GM21529 (cell line): ENCODE data around the gene KIF5A.
"Not testable (repeated sequence)": the region's sequence is repeated elsewhere in the genome, so short reads cannot be mapped to it uniquely, and the experiment has no call there.

ENCODE experiments used
- ATAC-seq: cut with Tn5 transposase; IDR thresholded peaks from one replicate; pipeline ENCODE4 v1.9.1; 2021; ENCODE audit not compliant: unreplicated experiment

The KIF5A gene

DNA sequence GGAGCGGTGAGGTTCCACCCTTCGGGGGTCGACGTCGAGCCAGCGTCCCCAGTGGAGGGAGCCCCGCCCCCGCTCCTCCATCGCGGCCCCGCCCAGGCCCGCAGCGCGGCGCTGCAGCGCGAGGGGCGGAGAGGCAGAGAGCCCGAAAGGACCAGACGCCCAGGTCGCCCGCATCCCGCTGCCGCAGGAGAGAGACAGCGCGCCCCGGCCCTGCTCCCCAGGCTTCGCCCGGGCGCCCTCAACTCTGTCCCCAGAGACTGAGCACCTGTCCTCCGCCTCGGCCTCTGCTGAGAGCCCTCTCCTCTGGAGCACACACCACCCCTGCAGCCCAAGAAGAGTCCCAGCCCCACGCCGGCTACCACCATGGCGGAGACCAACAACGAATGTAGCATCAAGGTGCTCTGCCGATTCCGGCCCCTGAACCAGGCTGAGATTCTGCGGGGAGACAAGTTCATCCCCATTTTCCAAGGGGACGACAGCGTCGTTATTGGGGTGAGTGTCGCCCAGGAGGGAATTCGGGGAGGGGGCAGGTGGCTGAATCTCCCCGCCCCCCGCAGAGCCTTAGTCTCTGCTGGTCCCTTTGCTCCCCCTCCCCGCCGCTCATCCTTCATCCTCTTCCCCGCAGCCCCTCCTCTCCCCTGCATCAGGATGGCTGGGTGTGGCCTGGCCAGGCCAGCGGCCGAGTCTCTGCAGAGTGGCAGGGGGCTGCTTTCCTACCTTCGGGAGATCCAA is at the start of gene KIF5A:
Gene KIF5A, plus strand, starts transcription at position 136 of the 732 bp plus-strand sequence. Its CDS starts 228 bp downstream, at position 364.
- no peak for ATAC-seq

DNA sequence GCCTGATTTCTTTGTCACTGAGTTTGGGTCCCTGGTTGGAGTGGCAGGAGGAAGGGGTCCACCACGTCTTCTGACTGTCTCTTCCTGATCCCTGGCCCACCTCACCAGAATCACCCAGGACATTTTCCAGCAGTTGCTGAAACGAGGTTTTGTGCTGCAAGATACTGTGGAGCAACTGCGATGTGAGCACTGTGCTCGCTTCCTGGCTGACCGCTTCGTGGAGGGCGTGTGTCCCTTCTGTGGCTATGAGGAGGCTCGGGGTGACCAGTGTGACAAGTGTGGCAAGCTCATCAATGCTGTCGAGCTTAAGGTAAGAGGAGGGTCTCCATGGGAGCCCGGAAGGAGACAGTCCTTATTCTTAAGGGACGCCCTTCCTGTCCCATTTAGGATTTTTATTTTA is 49.6 kb upstream of the KIF5A start:
- no peak for ATAC-seq

DNA sequence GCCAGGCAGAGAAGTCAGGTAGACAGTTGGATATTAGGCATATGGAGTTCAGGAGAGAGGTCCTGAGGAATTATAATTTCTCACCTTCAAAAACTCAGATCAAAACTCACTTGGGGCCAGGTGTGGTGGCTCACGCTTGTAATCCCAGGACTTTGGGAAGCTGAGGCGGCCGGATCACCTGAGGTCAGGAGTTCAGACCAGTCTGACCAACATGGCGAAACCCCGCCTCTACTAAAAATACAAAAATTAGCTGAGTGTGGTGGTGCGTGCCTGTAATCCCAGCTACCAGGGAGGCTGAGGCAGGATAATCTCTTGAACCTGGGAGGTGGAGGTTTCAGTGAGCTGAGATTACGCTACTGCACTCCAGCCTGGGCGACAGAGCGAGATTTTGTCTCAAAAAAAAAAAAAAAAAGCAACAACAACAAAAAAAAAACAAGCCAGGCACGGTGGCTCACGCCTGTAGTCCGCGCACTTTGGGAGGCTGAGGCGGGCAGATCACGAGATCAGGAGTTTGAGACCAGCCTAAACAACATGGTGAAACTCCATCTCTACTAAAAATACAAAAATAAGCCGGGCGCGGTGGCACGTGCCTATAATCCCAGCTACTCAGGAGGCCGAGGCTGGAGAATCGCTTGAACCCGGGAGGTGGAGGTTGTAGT is 47.4 kb upstream of the KIF5A start:
- not testable (repeated sequence) for ATAC-seq

DNA sequence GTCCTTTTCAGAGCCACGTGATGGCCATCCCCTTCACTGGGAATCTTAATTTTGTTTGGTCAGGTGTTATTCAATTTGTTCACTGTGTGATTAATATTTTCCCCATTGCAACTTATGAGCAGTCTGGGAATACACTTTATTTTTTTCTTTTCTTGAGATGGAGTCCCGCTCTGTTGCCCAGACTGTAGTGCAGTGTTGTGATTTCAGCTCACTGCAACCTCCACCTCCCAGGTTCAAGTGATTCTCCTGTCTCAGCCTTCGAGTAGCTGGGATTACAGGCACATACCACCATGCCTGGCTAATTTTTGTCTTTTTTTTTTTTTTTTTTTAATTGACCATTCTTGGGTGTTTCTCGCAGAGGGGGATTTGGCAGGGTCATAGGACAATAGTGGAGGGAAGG is 43.3 kb upstream of the KIF5A start:
- not testable (repeated sequence) for ATAC-seq

DNA sequence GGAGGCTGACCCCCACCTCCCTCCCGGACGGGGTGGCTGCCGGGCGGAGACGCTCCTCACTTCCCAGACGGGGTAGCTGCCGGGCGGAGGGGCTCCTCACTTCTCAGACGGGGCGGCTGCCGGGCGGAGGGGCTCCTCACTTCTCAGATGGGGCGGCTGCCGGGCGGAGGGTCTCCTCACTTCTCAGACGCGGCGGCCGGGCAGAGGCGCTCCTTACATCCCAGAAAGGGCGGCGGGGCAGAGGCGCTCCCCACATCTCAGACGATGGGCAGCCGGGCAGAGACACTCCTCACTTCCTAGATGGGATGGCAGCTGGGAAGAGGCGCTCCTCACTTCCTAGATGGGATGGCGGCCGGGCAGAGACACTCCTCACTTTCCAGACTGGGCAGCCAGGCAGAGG is 42.0 kb upstream of the KIF5A start:
- not testable (repeated sequence) for ATAC-seq

DNA sequence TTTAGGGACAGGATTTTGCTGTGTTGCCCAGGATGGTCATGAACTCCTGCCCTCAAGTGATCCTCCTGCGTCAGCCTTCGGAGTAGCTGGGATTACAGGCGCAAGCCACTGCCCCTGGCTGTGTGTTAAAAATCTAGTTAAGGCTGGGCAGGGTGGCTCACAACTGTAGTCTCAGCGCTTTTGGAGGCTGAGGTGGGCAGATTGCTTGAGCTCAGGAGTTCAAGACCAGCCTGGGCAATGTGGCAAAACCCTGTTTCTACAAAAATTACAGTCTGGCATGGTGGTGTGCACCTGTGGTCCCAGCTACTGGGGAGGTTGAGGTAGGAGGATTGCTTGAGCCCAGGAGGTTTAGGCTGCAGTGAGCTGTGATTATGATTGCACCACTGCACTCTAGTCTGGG is 38.7 kb upstream of the KIF5A start:
- no peak for ATAC-seq

DNA sequence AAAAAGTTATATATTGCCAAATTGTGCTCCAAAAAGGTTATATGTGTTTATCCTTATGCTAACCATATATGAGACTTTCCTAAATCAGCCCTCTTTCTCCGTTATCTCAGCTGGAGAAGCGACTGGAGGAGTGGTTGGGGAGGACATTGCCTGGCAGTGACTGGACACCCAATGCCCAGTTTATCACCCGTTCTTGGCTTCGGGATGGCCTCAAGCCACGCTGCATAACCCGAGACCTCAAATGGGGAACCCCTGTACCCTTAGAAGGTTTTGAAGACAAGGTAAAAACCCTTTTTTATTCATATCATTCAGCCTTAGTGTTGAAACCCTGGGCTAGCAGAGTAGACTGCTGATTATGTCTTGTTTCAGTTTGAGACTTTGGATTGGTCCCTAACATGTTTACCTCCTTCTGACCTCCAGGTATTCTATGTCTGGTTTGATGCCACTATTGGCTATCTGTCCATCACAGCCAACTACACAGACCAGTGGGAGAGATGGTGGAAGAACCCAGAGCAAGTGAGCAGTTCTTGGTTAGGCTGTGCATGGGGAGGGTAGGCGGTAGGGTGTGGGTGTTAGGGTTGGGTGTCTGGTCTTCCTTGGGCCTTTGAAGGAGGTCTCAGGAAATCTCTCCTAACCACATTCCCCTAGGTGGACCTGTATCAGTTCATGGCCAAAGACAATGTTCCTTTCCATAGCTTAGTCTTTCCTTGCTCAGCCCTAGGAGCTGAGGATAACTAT is 38.1 kb upstream of the KIF5A start:
- no peak for ATAC-seq

DNA sequence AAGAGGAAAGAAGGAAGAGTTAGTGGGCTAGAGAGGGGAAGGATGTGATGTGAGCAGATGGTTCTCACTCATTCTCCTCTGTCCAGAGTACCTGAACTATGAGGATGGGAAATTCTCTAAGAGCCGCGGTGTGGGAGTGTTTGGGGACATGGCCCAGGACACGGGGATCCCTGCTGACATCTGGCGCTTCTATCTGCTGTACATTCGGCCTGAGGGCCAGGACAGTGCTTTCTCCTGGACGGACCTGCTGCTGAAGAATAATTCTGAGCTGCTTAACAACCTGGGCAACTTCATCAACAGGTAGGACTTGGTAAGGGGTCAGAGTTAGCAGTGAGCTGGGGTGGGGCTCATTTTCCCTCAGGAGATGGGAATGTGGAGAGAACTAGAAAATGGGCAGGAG is 37.2 kb upstream of the KIF5A start:
- ATAC-seq = no peak

DNA sequence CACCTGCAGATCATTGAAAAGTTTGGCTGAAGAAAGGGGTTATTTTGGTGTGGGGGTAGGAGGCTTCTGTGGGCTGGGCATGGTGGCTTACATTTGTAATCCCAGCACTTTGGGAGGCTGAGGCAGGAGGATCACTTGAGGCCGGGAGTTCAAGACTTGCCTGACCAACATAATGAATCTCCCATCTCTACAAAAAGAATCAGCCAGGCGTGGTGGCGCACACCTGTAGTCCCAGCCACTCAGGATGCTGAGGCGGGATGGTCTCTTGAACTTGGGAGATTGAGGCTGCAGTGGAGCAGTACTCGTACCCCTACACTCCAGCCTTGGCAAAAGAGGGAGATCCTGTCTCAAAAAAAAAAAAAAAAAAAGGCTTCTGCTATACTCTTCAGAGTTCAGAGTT is 36.6 kb upstream of the KIF5A start:
- ATAC-seq = no peak

DNA sequence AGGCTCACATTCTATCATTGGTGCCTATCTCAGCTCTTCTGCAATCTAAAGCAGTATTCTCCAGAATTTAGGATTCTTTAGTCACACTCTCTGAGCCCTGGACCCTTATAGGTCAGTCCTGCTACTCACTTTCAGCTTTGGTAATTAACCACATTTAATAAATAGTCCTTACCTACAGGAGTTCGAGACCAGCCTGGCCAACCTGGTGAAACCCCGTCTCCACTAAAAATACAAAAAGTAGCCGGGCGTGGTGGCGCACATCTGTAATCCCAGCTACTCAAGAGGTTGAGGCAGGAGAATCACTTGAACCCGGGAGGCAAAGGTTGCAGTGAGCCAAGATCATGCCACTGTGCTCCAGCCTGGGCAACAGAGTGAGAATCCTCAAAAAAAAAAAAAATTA is 36.2 kb upstream of the KIF5A start:
- not testable (repeated sequence) for ATAC-seq

DNA sequence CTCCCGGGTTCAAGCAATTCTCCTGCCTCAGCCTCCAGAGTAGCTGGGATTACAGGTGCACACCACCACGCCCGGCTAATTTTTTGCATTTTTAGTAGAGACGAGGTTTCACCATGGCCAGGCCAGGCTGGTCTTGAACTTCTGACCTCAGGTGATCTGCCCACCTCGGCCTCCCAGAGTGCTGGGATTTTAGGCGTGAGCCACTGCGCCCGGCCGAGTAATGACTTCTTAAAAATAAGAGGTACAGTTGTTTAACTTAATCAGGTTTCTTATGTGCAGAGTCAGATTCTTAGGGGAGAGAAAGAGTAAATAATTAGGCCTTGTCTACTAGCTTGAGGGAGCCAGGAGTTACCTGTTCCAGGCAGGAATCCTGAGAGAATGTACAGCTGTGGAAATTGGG is 35.6 kb upstream of the KIF5A start:
- ATAC-seq = not testable (repeated sequence)

DNA sequence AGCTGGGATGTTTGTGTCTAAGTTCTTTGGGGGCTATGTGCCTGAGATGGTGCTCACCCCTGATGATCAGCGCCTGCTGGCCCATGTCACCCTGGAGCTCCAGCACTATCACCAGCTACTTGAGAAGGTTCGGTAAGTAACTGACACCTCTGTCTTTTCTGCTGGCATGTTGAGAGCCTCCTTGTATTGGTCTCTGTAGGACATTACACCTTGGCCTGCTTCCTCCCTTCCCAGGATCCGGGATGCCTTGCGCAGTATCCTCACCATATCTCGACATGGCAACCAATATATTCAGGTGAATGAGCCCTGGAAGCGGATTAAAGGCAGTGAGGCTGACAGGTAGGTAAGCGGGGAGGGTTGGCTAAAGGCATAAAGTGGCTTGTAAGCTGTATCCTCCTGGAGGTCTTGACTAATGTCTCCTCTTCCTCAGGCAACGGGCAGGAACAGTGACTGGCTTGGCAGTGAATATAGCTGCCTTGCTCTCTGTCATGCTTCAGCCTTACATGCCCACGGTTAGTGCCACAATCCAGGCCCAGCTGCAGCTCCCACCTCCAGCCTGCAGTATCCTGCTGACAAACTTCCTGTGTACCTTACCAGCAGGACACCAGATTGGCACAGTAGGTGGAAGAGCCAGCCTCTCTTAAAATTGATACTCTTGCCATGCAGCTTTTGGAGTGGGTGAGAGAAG is 35.0 kb upstream of the KIF5A start:
- no peak for ATAC-seq

DNA sequence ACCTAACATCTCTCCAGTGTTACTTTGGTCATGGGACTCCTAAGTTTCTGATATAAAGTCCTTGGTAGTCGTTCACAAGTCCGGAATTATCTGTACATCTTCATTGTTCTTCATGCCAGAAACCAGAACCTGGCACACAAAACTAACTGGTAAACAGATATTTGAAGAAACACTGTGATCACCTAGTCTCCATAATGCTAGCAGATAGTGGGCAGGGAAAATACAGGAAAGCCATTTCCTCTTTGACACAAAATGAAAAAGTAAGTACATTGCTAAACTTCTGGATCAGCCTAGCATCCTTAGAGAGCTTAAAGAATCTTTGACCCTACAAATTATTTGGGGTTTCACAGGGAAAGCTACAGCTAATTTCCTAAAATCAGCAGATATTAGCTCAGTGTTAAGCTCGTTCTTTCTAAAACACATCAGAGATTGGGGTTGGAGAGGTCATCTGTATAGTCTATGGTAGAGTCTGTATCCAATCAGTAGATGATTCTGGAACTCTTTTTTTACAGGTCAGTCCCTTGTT is 34.4 kb upstream of the KIF5A start:
- no peak for ATAC-seq

DNA sequence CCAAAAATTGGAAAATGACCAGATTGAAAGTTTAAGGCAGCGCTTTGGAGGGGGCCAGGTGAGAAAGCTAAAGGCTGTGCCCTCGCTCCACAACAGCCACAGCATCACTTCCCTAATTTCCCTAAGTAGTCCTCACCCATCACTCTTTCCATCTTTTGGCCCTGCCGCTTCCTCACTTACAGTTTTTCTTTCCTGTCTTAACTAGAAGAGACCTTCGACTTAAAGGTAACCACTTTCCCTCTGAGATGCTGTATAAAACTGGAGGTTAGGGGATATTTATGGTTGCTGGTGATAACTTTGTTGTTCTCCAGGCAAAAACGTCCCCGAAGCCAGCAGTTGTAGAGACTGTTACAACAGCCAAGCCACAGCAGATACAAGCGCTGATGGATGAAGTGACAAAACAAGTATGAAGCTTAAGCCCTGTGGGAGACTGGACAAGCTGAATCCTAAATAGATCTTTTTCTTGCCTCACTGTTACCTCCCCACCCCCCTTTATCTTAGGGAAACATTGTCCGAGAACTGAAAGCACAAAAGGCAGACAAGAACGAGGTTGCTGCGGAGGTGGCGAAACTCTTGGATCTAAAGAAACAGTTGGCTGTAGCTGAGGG is 33.8 kb upstream of the KIF5A start:
- ATAC-seq = no peak

DNA sequence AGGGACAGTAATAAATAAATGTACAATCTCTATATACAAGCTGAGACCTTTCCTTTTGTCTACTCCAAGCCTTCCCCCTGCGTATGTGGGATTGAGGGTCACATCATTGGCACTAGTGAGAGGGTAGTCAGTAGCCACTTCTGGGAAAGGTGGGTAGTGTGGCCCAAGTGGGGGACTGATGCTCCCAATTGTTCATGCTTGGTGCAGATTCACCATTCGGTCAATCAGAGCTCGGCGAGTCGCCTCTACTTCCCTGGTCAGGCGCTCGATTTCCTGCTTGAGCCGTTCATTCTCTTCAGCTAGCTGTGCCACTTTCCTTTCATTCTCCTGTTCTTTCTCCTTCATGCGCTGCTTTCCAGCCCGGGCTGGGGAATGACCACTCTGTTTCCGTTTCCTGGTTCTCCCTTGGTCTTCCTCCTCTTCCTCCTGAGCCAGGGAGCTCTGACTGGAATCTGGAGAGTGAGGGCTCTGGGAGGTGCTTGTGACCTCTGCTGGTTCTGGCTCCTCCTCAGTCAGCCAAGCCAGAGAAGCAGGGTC is 33.2 kb upstream of the KIF5A start:
- no peak for ATAC-seq

DNA sequence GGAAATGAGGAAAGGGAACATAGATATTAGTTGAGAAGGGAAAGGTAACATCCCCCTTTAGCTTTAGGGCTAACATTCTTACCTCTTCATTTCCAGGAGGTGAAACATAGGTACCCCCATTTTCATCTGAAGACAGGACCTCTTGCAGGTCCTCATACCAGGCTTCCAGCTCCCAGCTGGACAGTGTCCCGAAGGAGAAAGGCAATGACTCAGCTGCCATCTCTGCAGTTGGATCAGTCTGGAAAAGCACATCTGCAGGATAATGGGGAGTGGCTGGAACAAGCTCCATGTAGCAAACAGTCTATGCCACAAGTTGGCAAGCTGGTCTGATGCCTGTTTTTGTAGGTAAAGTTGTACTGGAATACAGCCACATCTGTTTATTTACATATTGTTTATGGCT is 32.7 kb upstream of the KIF5A start:
- ATAC-seq = no peak

DNA sequence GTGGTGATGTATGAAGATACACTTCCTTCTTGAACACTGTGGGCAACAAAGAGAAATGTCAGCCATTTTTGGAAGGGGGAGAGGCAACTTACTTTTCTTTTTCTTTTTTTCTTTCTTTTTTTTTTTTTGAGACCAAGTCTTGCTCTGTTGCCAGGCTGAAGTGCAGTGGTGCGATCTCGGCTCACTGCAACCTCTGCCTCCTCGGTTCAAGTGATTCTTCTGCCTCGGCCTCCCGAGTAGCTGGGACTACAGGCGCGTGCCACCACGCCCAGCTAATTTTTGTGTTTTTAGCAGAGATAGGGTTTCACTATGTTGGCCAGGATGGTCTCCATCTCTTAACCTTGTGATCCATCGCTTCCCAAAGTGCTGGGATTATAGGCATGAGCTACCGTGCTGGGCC is 32.1 kb upstream of the KIF5A start:
- not testable (repeated sequence) for ATAC-seq

DNA sequence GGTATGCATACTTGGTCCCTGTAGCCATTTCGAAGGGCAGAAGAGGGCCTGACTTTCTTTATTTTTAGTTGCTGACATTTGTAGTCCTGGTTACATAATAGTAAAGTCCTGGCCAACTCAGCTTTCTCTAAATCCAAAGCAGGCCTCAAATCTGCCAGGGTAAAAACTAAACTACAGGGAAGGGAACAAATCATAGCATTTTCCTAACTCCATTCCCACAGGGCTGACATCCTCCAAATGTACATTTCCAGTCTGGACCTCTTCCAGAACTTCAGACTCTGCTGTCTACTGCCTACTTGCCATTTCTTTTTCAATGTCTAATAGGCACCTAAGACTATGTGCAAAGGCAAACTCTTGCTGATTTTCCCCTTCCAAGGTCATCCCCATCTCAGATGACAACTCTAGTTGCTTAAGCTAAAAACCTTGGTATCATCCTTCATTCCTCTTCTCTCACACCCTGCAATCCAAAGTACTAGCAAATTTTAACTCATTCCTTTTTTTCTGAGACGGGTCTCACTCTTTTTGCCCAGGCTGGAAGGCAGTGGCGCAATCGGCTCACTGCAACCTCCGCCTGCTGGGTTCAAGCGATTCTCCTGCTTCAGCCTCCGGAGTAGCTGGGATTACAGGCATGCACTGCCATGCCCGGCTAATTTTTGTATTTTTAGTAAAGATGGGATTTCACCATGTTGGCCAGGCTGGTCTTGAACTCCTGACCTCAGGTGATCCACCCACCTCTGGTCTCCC is 31.5 kb upstream of the KIF5A start:
- ATAC-seq = no peak

DNA sequence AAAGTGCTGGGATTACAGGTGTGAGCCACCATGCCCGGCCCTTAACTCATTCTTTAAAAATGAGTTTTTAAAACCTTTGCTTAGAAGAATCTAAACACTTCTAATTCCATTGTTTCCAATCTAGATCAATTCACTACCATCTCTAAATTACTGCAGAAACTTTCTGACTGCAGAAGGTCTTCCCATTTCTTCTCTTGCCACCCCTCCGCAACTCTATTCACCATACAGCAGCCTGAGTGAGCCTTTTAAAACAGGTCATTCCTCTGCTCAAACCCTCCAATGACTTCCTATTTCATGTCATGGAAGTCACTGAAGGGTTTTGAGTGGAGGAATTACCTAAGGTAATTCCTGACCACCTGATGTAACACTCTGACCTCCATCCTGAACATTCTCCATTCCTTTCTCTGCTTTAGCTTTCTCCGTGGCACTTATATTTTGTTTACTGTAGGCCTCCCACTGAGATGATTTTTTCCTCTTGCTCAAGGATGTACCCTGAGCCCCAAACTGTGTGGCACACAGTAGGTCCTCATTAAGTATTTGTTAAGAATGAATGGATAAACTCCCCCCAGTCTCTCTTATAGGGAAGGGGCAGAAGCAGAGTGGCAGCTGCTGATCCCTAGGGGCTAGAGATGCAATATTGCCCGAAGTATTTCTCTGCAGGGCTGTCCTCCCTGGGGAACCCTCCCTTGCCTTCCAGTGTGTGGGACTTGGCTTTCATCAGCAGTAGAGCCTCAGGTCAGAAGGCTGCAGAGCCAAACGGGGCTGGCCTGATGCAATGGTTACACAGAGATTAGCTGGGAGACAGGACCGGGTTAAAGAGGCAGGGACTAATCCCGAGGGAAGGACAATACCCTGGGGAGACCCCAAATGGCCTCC is 30.7 kb upstream of the KIF5A start:
- ATAC-seq = no peak
